GM19395 (cell line): ENCODE results near the gene HOXC12.

Source experiments
- ATAC-seq: cut with Tn5 transposase; IDR thresholded peaks from one replicate; pipeline ENCODE4 v1.9.1; 2021; ENCODE audit warnings: mild to moderate bottlenecking, moderate library complexity; ENCODE audit not compliant: unreplicated experiment

HOXC12 gene

DNA sequence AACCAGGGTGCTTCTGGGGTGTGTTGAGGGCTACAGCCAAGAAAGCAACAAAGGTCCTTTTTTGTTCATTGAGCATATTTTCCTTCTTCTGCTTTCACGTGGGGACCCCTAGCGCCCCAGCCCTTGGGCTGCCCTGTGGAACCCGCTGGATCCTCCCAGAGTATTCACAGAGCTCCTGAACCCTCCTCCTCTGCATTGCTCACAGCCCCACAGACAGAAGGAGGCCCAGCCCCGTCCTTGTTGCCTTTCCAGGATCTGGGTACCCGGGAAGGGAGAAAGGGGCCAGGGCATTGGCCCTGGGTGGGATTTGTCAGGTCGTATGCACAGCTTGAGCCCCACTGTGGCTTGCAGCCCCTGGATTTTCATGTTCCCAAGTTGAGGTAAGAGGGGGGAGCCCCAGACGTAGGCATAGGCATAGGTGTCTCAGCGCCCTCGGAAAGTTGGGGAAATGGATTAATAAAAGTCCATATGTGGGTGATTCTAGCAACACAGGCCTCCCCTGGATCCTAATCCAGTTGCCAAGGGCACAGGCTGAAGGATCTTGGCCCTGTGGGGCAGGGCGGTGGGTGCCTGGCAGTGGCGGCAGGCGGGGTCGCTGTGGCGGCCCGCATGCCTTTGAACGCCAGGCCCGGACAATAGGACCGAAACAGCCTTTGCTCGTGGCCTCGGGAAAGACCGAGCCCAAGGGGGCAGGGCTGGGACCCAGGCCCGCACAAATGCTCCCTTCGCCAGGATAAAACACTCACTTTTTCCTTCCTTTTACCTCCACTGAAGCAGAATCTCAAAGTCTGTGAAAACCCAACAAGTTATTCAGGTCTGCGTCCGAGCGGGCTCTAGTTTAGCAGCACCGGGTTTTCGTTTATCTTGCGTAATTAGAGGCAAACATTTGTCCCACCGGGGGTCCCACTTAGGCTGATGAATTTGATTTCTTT, 27.2 kb downstream of the HOXC12 start:
- ATAC-seq: no peak

DNA sequence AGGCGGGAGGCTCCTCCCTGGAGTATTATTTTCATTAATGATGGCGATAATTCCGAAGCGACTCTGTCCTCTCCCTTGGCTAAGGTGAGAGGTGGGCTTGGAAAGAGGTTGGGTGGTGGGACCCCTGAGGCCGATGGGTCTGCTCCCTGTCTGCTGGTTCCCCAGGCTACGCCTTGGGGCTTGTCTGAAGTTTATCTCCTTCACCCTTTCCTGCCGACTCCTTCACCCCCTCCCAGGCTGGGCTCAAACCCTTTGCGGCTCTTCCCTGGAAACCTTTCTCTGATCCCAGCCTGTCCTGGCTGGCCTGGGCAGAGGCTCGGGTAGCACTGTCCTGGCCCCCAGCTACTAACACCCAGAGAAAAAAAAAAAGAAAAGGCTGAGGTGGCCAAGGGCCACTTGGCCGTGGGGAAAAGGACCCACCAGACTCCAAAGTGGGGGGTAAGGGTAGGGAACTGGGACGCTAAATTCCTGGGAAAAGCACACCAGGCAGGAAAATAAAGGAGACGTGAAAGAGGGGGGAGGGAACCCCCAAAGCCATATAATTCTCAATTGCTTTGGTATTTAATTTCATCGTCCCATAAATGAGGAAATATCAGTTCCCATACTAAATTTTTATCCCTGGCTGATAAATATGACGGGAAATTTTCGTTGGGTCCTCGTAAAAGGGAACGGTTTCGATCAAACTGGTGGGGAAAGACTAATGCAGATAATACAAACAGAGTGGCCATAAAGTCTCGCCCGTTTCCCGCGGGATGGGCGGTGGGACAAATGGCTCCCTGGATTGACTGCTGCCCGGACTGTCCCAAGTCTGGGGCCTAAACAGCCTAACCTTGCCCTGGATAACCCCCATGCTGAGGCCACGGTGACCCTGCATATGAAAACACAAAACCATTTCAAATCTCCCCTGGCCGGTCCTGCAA, 28.2 kb downstream of the HOXC12 start:
- ATAC-seq: no peak

DNA sequence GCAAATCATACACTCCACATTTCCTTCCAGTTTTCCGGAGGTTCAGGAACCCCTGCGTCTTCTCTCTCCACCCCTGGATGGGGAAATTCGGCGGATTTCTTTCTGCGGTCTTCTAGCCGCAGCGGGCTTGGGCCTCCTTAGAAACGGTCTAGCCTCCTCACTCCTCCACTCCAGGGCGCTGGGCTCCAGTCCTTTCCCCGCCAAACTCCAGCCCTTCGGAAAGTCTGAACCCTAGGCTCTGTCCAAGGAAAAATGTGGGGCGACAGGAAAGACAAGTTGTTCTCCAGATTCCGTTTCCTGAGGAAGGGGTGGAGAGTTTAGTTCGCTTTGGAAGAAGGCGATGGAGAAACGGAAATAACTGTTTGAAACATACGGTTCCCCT, 28.9 kb downstream of the HOXC12 start:
- ATAC-seq: no peak

DNA sequence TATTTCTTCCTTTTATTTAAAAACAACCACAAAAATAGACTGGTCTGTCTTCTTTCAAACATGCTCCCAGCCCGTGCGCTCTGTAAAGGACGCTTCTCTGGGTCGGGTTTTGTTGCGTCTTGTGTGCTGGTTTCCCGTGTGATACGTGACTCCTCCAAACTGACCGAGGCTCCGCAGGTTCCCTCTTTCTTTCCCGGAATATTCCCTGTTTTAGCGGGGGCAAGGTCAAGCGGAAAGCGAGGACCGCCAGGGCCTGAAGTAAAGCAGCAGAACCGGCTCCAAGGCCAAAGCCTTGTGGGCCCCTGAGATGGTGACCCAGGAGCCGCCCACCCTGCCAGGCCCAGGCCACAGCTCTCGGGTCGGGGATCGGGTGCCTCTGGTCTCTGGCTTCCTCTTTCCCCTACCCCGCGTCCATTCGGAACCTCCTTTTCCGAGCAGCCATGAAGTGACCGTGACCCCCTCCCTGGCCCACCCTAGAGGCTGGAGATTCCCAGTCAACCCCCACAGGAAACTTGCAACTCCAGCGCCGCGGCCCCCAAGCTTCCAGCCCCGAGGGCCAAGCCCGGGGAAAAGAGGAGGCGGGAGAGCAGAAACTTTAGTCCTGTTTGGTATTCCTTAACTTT, 29.4 kb downstream of the HOXC12 start:
- no peak for ATAC-seq

DNA sequence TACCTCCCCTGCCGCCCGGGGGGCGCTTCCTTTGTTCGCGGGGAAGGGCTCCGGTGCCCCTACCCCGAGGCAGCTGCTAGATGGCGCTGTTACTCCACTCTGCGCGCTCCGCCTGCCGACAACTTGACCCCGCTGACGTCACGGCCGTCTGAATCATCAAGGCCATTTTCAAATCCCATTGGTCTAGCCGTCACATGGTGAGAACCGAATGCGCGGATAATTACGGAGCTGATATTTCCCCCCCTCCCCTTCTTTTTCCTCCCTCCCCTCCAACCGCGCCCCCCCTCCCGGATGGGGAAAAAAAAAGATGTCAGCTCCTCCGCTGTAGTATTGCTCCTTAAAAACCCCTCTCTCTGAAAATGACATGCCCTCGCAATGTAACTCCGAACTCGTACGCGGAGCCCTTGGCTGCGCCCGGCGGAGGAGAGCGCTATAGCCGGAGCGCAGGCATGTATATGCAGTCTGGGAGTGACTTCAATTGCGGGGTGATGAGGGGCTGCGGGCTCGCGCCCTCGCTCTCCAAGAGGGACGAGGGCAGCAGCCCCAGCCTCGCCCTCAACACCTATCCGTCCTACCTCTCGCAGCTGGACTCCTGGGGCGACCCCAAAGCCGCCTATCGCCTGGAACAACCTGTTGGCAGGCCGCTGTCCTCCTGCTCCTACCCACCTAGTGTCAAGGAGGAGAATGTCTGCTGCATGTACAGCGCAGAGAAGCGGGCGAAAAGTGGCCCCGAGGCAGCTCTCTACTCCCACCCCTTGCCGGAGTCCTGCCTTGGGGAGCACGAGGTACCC, 30.4 kb downstream of the HOXC12 start, which contains the start of gene HOXC10:
Gene HOXC10 (plus strand): TSS at position 246 of the 791 bp plus-strand sequence. CDS start 114 bp downstream, at position 360.
- peak; percentile 61 for ATAC-seq

DNA sequence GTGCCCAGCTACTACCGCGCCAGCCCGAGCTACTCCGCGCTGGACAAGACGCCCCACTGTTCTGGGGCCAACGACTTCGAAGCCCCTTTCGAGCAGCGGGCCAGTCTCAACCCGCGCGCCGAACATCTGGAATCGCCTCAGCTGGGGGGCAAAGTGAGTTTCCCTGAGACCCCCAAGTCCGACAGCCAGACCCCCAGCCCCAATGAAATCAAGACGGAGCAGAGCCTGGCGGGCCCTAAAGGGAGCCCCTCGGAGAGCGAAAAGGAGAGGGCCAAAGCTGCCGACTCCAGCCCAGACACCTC, 30.9 kb downstream of the HOXC12 start:
- ATAC-seq: no peak

DNA sequence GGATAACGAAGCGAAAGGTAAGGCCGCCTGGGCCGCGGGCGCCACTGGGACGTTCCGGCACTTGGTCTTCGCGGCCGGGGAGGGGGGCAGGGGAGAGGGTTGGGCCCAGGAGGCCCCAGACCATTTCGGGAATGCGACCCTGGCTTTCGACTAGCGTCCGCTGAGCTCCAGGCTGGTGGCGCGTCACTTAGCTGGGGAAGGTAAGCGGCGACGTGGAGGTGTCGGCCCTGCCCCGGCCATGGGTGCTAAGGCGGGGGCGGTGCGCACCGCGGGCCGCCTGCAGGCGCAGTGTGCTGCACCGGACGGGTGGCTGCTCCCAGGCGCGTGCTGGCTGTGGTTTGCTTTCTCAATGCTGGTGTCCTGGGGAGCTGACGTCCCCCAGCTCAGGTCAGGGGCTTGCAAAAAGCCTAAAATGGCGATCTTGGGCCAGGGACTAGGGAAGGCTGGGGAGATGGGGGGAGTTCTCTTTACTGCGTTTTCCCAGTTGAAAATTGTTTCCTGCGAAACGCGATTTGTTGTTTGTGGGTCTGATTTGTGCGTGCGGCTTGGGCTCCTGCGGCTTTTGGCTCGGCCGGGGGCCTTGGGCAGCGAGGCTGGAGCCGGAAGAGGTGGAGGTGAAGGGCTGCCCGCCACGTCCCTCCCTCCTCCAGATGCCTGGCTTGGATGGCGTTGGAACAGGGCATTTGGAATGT, 31.4 kb downstream of the HOXC12 start:
- ATAC-seq: no peak

DNA sequence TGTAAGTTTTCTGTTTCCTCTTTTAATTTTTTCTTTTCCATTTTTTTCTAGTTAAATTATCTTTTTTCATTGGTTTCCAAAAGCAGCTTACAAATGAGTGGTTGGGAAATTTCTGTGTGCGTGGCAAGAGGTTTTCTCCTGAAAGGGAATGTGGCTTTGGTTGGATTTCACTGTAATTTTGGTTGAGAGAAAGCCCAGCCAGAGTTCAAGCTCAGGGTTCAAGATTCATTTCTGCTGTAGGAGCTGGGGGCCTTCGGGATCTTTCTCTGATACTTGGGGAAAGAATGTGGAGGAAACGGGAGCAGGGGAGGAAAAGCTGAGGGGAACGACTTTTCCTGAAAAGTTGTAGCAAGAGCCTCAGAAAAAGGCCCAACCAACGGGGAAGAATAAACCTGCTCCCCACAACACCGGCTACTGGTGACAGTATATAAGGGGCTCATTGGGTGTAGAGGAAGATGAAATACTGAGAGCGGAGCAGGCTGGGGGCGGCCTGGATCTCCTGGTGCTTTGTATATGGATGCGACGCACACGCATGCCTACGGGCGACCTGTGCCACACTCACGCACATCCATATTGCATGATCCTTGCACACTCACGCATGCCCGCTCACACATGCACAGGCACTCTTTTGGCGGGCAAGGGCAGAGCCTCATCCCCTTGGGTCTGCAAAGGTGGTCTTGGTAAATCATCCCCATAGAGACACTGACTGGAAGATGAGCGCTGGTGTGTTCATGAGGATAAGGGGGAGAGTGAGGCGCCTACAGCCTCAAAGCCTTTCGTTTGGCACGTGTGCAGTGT, 32.2 kb downstream of the HOXC12 start:
- ATAC-seq: no peak

DNA sequence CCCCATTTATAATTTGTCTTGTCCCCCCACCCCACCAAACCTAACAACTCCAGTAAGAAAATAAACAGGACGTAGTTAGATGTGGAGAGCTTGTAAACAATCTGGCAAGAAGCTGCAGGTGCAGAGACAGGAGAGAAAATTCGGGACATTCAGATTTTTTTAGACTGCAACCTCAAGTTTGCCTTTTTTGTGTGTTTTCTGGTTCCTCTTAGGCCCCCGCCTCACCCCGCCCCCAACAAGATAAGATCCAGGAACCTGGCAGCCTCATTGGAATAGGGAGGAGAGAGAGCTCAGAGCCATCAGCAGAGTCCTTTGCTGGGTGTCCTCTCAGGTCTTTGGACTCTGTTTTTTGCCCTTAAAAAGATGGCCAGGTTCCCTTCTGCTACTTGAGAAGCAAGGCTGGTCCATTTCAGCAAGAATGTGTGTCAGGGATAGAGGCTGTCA, 33.1 kb downstream of the HOXC12 start:
- no peak for ATAC-seq

DNA sequence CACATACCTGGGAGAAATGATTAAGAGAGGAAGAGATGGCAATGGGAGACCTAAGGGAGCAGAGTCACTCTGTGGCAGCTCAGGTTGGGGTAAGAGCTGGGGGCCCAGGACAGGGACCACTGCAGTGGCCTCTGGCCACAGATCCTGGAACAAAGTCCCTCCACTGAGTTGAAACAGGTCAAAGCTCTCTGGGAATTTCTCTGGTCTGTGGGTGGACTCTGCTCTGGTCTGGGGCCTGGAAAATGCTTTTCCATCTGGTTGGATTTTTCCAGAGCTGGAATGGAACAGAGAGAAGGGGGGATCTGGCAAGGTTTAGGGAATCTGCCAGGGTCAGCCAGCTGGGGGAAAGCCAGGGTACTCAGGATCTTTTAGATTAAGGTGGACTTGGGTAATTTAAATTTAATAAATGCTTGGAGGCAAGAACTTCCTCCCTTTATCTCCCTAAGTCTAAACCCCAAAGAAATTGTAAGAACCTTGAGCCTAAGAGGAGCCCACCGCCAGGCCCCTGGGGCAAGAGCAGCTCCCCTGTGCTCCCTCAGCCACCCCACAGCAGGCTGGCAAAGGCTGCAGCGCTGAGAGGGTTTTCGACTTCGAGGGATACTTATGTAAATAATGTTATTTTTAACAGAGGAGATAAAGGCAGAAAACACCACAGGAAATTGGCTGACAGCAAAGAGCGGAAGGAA, 34.0 kb downstream of the HOXC12 start:
- no peak for ATAC-seq

DNA sequence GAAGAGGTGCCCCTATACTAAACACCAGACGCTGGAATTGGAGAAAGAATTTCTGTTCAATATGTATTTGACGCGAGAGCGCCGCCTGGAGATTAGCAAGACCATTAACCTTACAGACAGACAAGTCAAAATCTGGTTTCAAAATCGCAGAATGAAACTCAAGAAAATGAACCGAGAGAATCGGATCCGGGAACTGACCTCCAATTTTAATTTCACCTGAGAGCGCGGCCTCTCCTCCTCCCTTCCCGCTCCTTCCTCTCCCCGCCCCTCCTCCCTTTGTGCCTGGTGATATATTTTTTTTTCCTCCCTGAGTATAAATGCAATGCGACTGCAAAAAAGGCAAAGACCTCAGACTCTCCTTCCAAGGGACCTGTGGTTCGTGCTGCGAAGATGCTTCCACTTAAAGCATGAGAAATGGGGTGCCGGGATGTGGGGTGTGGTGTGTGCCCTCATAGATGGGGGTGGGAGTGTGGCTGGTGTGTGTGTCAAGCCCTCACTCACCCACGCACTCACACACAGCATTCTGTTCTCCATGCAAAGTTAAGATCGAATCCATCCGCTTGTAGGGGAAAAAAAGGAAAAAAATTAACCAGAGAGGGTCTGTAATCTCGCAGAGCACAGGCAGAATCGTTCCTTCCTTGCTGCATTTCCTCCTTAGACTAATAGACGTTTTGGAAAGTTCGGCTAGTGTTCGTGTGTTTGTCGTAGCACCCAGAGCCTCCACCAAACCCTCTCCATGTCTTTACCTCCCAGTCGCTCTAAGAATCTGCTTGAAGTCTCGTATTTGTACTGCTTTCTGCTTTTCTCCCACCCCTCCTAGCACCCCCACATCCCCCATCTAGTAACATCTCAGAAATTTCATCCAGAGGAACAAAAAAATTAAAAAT, 34.8 kb downstream of the HOXC12 start:
- ATAC-seq: peak; percentile 56

DNA sequence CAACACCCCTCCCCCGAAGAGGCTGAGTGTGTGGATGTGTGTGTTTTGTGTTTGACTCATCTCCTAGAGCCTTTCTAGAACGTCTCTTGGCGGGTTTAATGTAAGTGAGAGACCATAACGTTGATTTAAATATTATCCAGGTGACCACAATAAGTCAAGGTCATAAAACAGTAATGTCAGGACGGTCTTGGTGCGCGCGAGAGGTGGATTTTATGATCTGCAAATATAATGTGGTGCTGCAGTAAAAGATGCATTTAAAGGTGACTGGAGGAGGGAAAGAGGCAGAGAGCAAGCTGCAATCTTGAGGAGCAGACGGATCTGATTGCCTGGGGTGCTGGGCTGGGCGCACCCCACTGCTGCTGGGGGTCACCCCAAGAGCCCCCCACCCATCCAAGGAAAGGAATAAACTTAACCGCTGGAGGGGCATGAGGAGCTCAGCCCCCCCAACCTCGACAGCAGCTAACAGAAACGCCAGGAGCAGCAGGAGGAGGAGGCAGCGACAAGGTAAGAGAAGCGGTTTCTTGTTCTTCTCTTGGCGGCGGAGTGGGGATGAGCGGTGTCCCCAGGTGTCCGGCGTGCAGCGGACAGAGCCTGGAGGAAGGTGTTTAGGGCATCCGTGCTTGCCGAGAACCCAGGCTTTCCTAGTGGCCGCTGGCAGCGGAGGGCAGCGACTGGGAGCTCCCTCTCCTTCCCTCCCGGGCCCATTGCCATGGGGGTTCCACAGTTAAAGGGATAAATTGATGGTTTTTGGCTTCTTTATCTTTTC, 35.8 kb downstream of the HOXC12 start:
- no peak for ATAC-seq

DNA sequence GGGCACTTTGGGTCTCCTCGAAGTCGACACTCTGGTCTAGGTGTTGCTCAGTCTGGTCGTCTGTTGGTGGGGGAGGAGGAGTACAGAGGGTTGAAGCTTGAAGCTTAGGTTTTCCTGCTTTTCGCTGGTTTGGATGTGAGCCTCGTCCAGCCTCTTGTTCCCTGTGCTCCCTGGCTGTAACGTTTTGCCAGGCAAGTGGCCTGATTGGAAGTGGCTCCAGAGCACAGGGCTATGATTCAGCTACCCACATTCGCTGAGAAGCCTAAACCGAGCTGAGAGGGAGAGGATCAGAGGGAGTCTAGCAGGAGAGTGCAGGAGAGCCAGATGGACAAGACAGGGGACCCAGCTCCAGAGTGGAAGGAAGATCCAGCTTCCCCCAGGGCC, 36.4 kb downstream of the HOXC12 start:
- ATAC-seq: no peak

DNA sequence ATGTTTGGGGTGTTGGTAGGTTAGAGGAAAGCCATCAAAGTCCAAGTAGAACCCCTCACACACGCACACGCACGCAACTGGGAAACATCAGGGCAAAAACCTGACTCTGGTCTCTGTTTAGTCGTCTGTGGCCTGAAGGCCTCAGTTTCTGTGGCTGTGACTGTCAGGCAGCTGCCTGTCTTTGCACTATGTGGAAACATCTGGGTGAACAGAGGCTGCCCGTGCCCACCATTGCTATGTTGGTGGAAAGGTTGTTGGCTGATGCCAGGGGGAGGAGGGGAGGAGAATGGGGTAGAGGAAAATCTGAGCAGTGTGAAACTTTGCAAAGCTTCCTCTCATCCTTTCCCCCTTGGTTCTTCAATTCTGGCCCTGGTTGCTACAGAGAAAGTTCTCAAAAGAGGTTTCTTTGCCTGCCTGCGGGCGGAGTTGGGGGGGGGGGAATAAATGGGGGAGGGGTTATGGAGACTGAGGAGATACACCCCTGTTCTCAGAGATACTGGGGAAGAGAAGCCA, 37.7 kb downstream of the HOXC12 start:
- no peak for ATAC-seq

DNA sequence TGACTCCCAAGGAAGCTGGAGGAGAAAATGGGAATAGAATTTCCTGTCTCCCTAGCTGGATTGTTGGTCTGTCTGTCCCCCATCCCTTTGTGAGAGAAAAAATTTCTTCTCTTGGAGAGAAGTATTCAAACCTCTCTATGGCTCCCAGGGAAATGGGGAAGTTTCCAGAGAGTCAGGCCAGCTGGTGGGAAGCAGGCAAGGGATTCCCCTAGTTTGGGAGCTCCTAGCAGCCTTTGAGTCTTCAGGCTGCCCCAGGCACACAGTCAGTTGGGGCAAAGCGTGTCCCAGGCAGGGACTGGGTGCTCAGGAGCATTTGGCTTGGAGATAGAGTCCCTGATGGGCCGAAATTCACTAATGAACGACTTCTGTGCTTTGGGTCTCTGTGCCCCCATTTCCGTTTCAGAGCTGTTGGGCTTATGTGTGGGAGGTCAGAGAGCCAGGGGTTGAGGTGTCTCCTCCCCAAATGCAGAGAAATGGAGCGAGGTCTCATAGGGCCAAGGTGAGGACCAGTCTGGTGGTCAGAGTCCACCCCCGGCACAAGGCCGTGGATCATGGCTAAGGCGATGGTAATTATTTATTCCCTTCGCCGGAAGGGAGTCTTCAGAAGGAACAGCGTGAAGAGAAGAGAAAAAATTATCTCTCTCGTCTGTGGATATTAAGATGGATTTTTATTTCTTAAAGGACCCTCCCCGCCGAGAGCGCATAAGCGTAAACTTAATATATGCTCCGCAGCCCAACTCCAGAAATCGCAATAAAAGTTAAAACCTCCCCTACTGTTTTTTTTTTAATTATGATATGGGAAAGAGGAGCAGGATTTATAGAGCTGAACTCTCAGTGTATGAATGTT, 38.7 kb downstream of the HOXC12 start:
- no peak for ATAC-seq

DNA sequence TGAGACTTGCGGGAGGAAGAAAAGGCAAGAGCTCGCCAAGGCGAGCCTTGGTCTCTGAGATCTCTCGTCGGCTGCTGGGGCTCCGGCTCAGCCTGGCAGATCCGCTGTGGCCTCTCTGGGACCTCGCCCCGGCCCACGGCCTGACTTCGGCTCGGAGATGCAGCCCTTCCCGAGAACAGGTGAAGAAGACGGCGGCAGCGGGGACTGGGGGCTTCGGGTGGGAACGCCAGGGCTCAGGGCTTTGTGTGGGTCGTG, 39.2 kb downstream of the HOXC12 start:
- no peak for ATAC-seq
